Hindlimb muscle (tissue), 1 donor: Measurements from ENCODE around the gene DVL2. TPM values are rescaled to one million over a fixed set of nuclear protein-coding genes. Genes with fewer than 3 reads are reported as not detected.
"Not testable (repeated sequence)": the region's sequence is repeated elsewhere in the genome, so short reads cannot be mapped to it uniquely, and the experiment has no call there.

ENCODE experiments used
- DNase-seq: peaks from one replicate; pipeline ENCODE4 v3.0.0-alpha.2; 2013
- polyA plus RNA-seq: library from polyadenylated mRNA; unstranded; fragments of 120-200 nt; gene quantifications from one replicate; pipeline ENCODE4 v1.2.1, GENCODE V29; 2013; ENCODE audit not compliant: insufficient read length

DVL2 gene
- polyA plus RNA-seq, 1 donor, result 40.6 TPM

DNA sequence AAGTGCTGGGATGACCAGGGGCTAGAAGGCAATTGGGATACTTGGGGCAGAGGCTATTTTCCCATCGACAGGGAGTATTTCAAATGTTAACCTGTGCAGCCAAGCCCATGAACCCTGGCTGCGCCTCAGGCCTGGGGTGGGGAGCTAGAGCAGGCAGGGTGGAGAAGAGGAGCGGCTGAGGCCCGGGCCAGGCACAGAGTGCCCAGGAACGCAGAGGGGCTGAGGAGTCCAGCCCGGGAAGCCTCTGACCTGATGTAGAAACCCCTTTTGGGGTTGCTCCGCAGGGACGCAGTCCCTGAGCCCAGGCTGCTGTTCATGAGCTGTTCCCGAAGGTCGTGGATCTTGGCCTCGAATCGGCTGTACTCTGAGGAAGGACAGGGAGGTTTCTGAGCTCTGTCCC is 38.3 kb downstream of the DVL2 start:
- no peak for DNase-seq

DNA sequence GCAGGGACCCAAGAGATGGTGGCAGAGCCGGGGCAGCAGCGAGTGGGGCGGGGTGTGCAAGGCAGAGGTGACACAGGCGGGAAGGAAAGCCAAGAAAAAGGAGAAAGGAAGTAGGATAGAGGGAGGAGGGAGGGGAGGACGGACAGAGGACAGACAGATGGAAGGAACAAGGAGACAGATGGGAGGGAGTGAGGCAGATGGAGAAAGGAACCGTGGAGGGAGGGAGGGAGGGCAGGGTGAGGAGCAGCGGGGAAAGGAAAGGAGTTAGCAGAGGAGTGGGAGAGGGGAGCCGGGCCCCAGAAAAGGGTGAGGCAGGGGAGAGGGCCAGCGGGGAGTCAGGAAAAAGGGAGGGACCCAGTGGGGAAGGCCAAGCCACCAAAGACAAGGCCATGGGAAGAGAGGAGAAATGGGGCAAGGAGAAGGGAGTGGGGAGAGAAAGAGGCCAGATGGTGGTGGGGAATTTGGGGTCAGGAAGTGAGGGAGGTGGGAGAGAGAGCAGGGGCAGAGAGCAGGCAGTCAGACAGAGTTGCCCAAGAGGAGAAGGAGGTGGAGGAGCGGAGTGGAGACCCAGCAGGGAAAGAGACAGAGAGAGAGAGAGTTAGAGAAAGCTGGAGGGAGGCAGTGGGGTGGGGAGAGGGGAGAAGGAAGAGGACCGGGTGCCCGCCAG is 41.9 kb downstream of the DVL2 start:
- no peak for DNase-seq

DNA sequence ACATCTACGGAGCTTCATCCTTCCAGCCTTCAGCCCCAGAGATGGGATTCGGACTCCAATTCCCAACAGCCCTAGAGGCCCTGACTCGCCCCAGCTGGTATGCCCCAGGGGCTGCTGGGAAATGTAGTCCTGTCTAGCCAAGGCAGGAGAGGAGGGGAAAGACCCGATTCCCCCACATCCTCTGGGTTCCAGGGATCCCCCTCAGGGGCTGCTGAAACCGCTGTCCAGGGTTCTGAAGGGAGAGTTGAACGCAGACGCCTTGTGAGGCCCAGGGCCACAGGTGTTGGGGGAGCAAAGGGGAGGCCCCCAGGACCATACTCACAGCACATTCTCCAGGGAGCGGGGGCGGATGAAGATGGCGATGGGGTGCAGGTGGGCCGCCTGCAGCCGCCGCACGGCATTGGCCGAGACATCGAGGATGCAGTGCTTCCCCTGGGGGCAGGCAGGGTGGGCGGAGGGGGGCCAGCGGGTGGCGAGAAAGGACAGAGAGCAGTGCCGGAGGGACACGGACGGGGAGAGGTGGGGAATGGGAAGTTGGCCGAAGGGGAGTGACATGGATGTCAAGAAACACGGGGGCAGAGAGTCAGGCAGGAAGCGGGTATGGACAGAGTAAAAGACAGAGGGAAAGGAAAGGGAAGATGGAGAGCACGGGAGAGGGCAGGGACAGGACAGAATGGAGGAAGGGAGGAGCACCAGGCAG is 42.6 kb downstream of the DVL2 start:
- peak; percentile 41 for DNase-seq

DNA sequence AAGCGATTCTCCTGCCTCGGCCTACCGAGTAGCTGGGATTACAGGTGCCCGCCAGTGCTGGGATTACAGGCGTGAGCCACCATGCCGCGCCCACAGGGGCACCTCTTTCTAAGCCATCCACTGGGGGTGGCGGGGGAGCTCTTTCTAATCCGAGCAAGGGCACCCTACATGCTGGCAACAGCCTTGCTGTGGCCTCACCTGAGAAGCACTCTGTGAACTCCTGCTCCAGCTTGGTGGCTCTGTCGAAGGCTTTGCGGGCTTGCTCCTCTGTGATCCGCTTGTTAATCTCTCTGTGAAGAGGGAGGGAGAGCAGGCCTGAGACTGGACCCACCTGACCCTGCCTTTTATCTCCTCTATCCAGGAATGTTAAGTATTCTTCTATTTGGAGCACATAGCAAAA is 43.2 kb downstream of the DVL2 start:
- no peak for DNase-seq

DNA sequence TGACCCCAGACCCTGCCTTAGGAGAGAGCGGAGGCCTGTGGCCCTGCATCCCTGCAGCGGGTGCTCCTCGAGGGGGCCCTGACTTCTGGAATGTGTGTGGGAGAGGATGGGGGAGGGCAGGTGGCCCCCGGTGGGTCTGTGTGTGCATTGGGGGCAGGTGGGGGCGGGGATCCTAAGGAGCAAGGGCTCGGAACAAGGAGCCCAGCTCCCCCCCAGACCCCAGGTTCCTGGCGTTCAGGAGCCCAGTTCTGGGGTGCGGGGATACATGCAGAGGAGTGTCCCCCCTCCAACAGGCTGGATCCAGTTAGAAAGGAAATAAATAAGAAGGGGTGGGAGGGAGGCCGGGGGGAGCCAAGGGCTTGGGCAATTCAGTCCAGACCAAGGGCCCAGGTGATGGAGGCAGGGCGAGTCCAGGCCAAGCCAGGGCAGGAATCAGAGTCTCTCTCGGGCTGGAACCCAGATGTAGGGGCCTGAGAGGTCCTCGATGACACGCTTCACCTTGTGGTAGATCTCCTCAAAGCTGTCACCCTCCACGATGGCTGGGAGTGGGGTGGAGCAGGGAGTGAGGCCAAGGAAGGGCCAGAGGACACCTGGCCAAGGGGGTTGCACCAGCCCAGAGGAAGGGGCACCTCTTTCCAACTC is 43.9 kb downstream of the DVL2 start:
- no peak for DNase-seq

DNA sequence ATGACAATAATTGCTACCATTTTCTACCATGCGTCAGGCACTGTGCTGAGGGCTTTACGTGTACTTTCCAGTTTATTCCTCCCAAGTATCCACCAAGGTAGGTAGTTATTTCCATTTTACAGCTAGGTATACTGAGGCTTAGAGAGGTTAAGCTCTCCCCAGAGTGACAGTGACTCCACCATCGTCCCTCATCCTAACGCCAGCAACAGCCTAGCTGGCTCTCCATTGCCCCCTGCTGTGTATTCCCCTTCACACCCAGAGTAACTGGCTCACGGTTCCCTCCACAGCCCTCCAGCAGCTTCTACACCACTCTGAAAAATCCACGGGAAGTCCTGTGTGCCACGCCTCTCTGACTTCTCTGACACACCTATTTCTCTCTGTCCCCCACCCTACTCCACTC is 48.1 kb downstream of the DVL2 start:
- no peak for DNase-seq

DNA sequence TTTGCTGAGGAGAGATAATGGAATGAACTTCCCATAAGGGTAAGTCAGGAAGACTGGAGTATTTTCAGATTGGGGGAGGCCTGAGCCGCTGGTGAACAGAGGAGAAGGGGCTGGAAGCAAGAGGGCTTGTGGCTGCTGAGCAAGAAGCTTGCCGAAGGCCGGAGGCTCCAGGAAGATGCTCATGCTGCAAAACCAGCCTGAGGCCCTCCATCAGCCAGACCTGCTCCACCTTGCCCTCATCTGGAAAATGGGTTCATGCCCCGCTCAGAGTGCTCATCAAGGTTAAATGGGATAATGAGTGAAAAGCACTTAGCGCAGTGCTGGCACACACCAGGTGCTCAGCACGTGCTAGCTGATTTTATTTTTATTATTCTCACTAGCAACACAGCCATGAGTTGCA is 49.7 kb downstream of the DVL2 start:
- DNase-seq, result no peak

DNA sequence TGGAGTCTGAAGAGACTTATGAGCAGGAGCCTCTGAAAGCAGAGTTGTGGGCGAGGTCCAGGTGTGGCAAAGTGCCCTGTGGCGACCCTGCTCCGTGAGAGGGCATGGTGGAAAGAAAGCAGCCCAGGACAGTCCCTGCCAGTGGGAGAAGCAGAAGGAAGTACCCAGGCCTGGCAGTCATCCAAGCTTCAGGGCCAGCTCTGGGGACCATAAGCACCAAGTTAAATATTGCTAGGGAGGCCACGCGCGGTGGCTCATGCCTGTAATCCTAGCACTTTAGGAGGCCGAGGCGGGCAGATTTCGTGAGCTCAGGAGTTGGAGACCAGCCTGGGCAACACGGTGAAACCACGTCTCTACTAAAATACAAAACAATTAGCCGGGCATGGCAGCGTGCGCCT is 50.2 kb downstream of the DVL2 start:
- no peak for DNase-seq

DNA sequence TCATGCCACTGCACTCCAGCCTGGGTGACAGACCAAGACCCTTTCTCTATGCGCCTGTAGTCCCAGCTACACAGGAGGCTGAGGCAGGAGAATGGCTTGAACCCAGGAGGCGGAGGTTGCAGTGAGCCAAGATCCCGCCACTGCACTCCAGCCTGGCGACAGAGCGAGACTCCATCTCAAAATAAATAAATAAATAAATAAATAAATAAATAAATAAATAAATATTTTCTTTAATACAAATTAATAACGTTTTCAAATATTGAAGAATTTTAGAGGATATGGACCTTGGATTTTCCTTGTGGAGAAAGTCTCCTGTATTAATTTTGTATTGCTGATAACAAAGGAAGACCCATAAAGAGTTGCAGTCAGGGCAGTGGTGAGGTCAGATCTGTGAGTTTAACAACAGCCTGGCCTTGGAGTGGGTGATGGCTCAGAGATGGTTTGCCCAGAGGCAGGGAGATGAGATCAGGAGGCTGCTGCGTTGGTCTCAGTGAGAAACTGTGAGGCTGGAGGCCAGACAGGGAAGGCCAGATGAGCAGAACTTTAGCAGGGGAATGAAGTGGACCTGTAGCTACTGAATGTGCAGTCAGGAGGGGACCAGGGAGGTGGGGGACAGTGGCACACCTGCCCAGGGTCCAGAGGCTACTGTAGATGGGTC is 50.8 kb downstream of the DVL2 start:
- DNase-seq, result no peak

DNA sequence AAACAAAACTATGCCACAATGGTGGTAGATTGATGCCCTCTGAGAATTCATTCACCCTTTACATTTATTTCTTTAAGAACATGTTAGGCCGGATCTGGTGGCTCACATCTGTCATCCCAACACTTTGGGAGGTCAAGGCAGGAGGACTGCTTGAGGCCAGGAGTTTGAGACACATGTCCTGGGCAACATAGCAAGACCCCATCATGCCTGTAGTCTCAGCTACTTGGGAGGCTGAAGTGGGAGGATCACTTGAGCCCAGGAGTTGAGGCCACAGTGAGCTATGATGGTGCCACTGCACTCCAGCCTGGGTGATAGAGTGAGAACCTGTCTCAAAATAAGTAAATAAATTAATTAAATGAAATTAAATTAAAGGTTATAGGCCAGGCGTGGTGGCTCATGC is 52.2 kb downstream of the DVL2 start:
- DNase-seq, result not testable (repeated sequence)

DNA sequence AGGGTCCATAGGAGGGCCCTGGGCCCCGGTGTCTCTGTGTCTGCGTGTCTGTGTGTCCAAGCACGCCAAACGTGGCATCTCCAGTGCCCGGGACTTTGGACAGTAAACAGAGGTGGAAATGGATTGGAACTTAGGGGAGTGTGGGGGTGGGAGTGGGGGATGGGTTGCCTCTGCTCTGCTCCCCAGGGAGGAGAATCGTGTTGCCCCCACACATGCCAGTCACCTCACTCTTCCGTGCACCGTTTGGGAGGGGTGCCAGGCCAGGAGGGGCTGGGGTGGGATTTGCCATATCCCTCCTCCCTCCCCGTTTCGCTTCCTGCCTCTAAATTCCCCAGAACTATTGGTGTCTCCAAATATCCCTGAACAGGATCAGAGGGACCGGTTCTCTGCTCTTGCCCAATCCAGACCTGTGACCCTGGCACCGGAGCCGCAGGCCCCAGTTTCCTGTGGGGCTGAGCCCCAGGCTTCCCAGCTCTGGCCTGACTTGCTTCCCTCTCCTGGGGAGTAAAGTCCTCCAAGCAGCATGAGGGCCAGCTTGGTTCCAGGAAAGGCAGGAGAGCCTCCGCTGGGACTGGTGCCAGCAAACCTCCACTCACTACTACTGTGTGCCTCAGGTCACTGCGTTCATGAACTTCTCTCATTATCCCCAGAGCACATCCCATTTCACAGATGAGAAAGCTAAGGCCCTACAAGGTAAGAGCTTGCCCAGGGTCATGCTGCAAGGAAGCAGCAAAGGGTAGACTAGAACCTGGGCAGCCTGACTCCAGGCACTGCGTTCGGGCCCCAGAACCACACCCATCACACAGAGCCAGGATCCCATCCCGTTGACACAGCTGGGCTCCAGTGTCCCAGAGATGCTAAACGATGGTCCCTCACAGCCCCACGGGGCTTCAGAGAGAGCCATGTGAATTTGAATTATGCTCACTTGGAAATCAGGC is 54.7 kb downstream of the DVL2 start, which contains the start of gene ASGR1:
ASGR1 (minus strand) TSS at position 54 of the 938 bp plus-strand sequence. CDS start 807 bp downstream, outside the sequence.
- no peak for DNase-seq

DNA sequence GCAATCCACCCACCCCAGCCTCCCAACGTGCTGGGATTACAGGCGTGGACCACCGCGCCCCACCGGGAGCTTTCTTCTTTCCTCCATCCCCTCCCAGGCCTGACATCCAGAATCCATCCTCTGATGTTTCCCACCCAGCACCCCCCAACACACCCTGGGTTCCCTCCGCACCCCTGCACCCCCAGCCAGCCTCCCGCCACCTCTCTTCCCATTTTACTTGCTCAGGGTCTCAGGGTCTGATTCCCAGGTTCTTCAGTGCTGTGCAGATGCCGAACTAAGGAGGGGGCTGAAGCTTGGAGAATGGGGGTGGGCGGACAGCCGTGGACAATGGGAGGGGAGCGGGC is 55.4 kb downstream of the DVL2 start:
- DNase-seq, result no peak

DNA sequence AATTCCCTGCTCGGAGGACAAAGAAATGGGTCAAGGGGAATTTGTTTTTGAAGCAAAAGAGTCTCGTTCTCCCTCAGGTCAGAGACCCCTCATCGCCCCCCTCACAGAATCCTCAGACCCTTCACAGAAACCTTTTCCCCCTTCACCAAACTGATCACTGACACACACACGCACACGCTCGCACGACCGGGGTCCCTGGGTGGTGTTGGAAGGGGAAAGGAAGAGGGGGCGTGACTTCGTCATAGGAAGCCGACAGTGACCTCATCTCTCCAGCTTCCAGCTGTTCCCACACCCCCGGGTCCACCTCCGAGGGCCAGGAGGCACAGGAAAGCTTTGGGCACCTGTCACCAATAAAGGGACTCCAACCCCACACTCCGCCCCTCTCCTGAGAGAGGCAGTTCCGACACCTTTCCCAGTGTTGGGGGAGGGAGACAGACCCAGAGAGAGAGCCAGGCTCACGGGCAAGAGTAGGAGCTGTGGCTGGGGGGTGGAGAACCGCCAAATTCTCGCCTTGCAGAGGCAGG is 56.3 kb downstream of the DVL2 start:
- DNase-seq, result peak; percentile 38

DNA sequence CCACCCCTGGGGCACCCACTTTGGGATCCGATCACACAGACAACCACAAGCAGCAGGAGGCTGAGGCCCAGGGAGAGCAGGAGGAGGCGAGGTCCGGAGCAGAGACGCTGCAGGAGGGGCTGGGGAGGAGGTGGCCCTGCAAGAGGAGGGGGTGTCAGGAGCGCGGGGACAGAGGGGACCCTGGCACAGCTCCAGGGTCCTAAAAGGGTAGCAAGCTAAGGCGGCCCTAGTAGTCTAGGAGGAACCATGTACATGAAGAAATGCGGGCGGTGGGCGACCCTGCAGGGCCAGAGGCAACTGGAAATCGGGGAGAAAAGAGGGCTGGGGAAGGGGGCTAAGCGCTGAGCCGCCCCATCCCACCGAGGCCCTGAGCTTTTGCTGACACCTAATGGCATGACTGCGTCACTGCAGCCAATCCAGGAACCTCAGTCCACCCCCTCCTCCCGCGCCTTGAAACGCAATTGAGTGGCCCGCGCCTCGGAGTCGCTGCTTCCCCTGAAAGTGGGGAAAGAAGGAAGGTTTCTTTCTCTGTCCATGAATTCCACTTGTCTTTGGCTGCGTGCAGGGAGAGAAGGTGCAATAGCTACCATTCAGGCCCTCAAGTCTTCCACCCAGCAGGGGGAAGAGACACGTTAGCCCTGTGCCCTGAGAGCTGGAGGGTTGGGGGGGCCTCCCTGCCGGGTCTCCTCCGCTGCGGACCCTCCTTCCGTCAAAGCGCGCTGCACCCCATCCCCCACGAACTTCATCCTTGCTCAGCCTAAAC is 56.9 kb downstream of the DVL2 start:
- DNase-seq, result peak; percentile 76

DNA sequence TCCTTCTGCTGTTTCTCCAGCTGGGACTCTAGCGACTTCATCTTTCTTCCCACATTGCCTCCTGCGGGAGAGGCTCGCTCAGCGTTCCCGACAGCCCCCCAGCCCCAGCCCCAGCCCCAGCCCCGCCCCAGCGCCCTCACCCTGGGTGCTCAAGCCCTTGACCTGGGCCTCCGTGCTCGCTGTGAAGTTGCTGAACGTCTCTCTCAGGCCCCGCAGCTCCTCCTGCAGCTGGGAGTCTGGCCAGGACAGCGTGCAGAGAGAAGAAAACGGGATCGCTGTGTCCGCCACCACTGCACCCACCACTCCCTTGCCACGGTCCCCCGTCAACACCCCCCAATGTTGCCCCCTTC is 57.5 kb downstream of the DVL2 start:
- DNase-seq, result peak; percentile 21

DNA sequence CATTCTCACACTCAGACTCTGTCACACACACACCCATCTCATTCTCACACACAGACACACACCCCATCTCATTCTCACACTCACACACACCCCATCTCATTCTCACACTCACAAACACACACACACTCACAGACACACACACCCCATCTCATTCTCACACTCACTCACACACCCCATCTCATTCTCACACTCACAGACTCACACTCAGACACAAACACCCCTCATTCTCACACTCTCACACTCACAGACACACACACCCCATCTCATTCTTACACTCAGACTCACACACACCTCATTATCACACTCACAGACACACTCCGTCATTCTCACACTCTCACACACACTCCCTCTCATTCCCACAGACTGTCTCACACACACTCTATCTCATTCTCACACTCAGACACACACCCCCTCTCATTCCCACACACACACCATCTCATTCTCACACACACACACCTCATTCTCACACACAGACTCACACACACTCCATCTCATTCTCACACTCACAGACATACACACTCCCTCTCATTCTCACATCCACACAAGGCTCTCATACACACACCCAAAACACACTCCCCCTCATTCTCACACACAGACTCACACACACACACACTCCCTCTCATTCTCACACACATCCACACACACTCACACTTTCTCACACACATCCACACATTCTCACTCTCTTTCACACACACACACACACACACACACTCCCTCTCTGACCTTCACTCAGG is 58.0 kb downstream of the DVL2 start:
- DNase-seq, result no peak
